SK-N-SH (cell line): ENCODE measurements around the gene PGF. TPM values are rescaled to one million over a fixed set of nuclear protein-coding genes. Genes with fewer than 3 reads are reported as not detected.

Experiments used
- CTCF ChIA-PET: fragments of 300-600, 350-600 bp; formaldehyde crosslinking; extraction: SDS; loops from one replicate; lab custom pipeline; 2021; lab: Yijun Ruan, JAX
- POLR2A ChIA-PET: fragments of 350-600 bp; sonication (Branson Sonifier 250); formaldehyde crosslinking; extraction: SDS; loops from one replicate; lab custom pipeline; 2020; ENCODE audit warnings: antibody characterized with exemption, inconsistent platforms; lab: Yijun Ruan, JAX
- DNase-seq: peaks from one replicate; pipeline ENCODE4 v3.0.0; 2012
- H2AFZ ChIP-seq: fragments of 200-600 bp; sonication (generic); 2 replicates; pipeline ENCODE4 v1.8.1; 2016; ENCODE audit warnings: antibody characterized with exemption, mild to moderate bottlenecking, low read depth
- H3F3A ChIP-seq: fragments of 200-600 bp; sonication (generic); replicated peaks from 2 replicates; pipeline ENCODE3; 2016; ENCODE audit warnings: antibody characterized with exemption, mild to moderate bottlenecking; ENCODE audit not compliant: insufficient read depth
- H3K27ac ChIP-seq, 2 experiments: fragments of 200-500 bp in 1 of 2; fragments of 200-600 bp in 1 of 2; sonication (Bioruptor generic) in 1 of 2; sonication (generic), shearing (Covaris generic) in 1 of 2; 2 replicates each; pipeline versions ENCODE4 v1.5.1 to v1.6.1; 2014 to 2016; ENCODE audit warnings: low read depth in 2 of 2, inconsistent platforms in 1 of 2, low read length in 1 of 2, mild to moderate bottlenecking in 1 of 2, mixed read lengths in 1 of 2
- H3K27me3 ChIP-seq: fragments of 200-600 bp; sonication (generic), shearing (Covaris generic); 2 replicates; pipeline ENCODE4 v1.6.1; 2016; ENCODE audit warnings: mixed run types; ENCODE audit not compliant: insufficient read depth
- H3K36me3 ChIP-seq, 2 experiments: fragments of 200-500 bp in 1 of 2; fragments of 200-600 bp in 1 of 2; sonication (Bioruptor generic) in 1 of 2; sonication (generic) in 1 of 2; replicated peaks in 1 of 2; 2 replicates each; pipeline versions ENCODE3 to v1.5.1; 2014 to 2016; ENCODE audit warnings: low read length in 1 of 2, mild to moderate bottlenecking in 1 of 2; ENCODE audit not compliant: insufficient read depth in 2 of 2, control insufficient read depth in 1 of 2
- H3K4me1 ChIP-seq, 2 experiments: fragments of 200-500 bp in 1 of 2; fragments of 200-600 bp in 1 of 2; sonication (Bioruptor generic) in 1 of 2; sonication (generic), shearing (Covaris generic) in 1 of 2; 2 replicates each; pipeline versions ENCODE4 v1.5.1 to v1.6.1; 2014 to 2016; ENCODE audit warnings: low read depth in 1 of 2, low read length in 1 of 2, mixed run types in 1 of 2; ENCODE audit not compliant: insufficient read depth in 2 of 2, control insufficient read depth in 1 of 2
- H3K4me2 ChIP-seq: fragments of 200-600 bp; sonication (generic), shearing (Covaris generic); 2 replicates; pipeline ENCODE4 v1.6.1; 2017; ENCODE audit warnings: mixed run types
- H3K4me3 ChIP-seq, 2 experiments: fragments of 200-500 bp in 1 of 2; fragments of 200-600 bp in 1 of 2; sonication (Bioruptor generic) in 1 of 2; sonication (generic), shearing (Covaris generic) in 1 of 2; 2 replicates each; pipeline versions ENCODE4 v1.5.1 to v1.8.1; 2014 to 2016; ENCODE audit warnings: low read depth in 2 of 2, inconsistent platforms in 1 of 2, low read length in 1 of 2, mild to moderate bottlenecking in 1 of 2, mixed read lengths in 1 of 2, moderate library complexity in 1 of 2
- H3K79me2 ChIP-seq: fragments of 200-600 bp; sonication (generic); 2 replicates; pipeline ENCODE4 v1.8.1; 2017; ENCODE audit warnings: mild to moderate bottlenecking; ENCODE audit not compliant: insufficient read depth
- H3K9ac ChIP-seq: fragments of 200-600 bp; sonication (generic); 2 replicates; pipeline ENCODE4 v1.6.1; 2017; ENCODE audit warnings: mixed run types
- H3K9me2 ChIP-seq: fragments of 200-600 bp; sonication (generic); 2 replicates; pipeline ENCODE4 v1.6.1; 2017; ENCODE audit warnings: mixed run types
- H3K9me3 ChIP-seq: fragments of 200-600 bp; sonication (generic); 2 replicates; pipeline ENCODE4 v1.6.1; 2017; ENCODE audit warnings: mixed run types, mild to moderate bottlenecking, moderate library complexity
- H4K20me1 ChIP-seq: fragments of 200-600 bp; sonication (generic); 2 replicates; pipeline ENCODE4 v1.6.1; 2017; ENCODE audit warnings: mild to moderate bottlenecking, mixed run types; ENCODE audit not compliant: insufficient read depth
- EZH2phosphoT487 ChIP-seq: fragments of 200-600 bp; sonication (generic); IDR thresholded peaks from 2 replicates; pipeline ENCODE4 v1.6.1; 2017; ENCODE audit warnings: low read depth, mixed run types, mild to moderate bottlenecking, antibody characterized with exemption, moderate library complexity, borderline replicate concordance
- FOXJ3 ChIP-seq: sonication (generic); formaldehyde crosslinking; IDR thresholded peaks from 2 replicates; pipeline ENCODE4 v1.5.1; 2020; ENCODE audit warnings: mild to moderate bottlenecking, missing genetic modification reagents
- GABPA ChIP-seq: IDR thresholded peaks from 2 replicates; pipeline ENCODE4 v1.4.0; 2012; ENCODE audit warnings: low read depth, mild to moderate bottlenecking
- GATA2 ChIP-seq: sonication (generic); formaldehyde crosslinking; IDR thresholded peaks from 2 replicates; pipeline ENCODE4 v1.5.0; 2020; ENCODE audit warnings: mild to moderate bottlenecking, missing genetic modification reagents
- MEF2A ChIP-seq: IDR thresholded peaks from 2 replicates; pipeline ENCODE4 v1.4.0; 2012; ENCODE audit warnings: low read depth, borderline replicate concordance
- RAD21 ChIP-seq: IDR thresholded peaks from 2 replicates; pipeline ENCODE4 v1.6.1; 2012; ENCODE audit warnings: mild to moderate bottlenecking, low read length
- RXRA ChIP-seq: IDR thresholded peaks from 2 replicates; pipeline ENCODE4 v1.4.0; 2012; ENCODE audit warnings: low read depth, mild to moderate bottlenecking, borderline replicate concordance
- SIN3A ChIP-seq: IDR thresholded peaks from 2 replicates; pipeline ENCODE4 v1.6.1; 2012; ENCODE audit warnings: low read depth, mild to moderate bottlenecking, low read length, moderate library complexity, borderline replicate concordance
- WGBS: methylation state at CpG from one replicate; pipeline ENCODE4 v1.1.6; 2017; ENCODE audit warnings: low lambda C conversion rate; 5-methylcytosine and 5-hydroxymethylcytosine counted together
- polyA plus RNA-seq, 3 experiments: library from polyadenylated mRNA; depleted of rRNA; stranded (reverse); fragments of >200 nt; gene quantifications; 2 replicates each; pipeline ENCODE4 v1.2.3, GENCODE V29; 2012
- TF ChIP-seq, protein P1 (sequence below): IDR thresholded peaks from 2 replicates; pipeline ENCODE4 v1.4.0; 2012; ENCODE audit warnings: low read depth, borderline replicate concordance
- TF ChIP-seq, protein P2 (sequence below): IDR thresholded peaks from 2 replicates; pipeline ENCODE4 v1.6.1; 2012; ENCODE audit warnings: mild to moderate bottlenecking, low read depth, low read length, moderate library complexity
- TF ChIP-seq, protein P3 (sequence below): IDR thresholded peaks from 2 replicates; pipeline ENCODE4; 2012
- TF ChIP-seq, protein P4 (sequence below): IDR thresholded peaks from 2 replicates; pipeline ENCODE4 v1.4.0; 2012; ENCODE audit warnings: low read depth
- TF ChIP-seq, protein P5 (sequence below): fragments of 150-350 bp; IDR thresholded peaks from 2 replicates; pipeline ENCODE4 v1.6.1; 2016; ENCODE audit warnings: mild to moderate bottlenecking, low read depth, low read length

Gene PGF
- polyA plus RNA-seq, 1 of the 3 experiments (the other 2 are of a cell fraction) = 4.4 TPM

DNA sequence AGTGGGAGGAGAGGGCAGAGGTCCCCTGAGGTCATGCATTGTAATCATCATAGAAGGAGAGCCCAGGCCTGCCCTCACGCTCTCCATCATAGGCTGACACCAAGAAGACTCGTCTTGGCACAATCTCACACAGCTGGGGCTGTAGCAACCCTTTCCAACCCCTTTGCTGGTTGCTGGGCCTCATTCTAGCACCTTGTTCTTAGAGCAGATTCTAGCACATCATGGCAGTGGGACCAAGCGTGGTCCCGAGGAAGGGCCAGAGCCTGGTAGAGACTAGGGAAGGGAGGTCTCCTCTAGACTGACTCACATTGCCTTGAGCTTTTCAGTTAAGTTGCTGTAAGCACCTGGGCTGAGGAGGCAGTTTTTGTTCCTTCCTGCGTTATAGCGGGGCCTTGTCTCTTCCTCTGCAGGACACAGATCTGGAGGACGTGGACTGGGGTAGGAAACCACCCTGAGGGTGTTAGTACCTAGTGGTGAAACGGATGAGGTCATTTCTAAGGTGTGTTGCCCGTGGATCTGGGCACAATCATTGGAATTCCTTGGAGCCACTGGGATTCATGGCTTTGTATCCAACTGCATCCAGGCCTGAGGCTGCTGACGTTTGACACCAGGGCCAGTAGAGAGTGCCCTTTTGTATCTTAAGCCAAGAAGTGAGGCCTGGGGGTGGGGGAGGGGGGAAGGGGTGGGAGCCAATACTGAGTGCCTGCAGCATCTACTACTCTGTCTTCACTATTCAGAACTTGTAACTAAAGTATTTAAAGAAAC is 52.3 kb downstream of the PGF start:
- no peak for DNase-seq
- Histone ChIP-seq H3K9ac (no peak overlapping the region), H4K20me1 (no peaks in the 10 kb centered on the region), H3K9me3 (no peaks in the 10 kb centered on the region), H3K9me2 (no peaks in the 10 kb centered on the region), H3K27me3 (no peaks in the 10 kb centered on the region), H3F3A (peaks cover 29% of the 10 kb centered on the region), H3K4me2 (no peak overlapping the region), H3K79me2 (no peaks in the 10 kb centered on the region), H3K27ac (no peak overlapping the region; a peak in 1 of 4 replicates), H3K4me1 (no peaks in the 10 kb centered on the region; a peak in 1 of 4 replicates), H2AFZ (no peak overlapping the region), H3K4me3 (no peak overlapping the region), H3K36me3 (peaks cover 39 to 64% of the 10 kb centered on the region in 2 experiments)
- 93% methylated on average over 9 of the region's 10 CpGs for WGBS
- POLR2A ChIA-PET = no interaction called here
- no peak for TF ChIP-seq MEF2A
- no peak for TF ChIP-seq GATA2
- no peak for TF ChIP-seq RXRA
- TF ChIP-seq SIN3A = no peak
- TF ChIP-seq GABPA = no peak
- TF ChIP-seq EZH2phosphoT487 = no peak
- TF ChIP-seq, protein P1, sequence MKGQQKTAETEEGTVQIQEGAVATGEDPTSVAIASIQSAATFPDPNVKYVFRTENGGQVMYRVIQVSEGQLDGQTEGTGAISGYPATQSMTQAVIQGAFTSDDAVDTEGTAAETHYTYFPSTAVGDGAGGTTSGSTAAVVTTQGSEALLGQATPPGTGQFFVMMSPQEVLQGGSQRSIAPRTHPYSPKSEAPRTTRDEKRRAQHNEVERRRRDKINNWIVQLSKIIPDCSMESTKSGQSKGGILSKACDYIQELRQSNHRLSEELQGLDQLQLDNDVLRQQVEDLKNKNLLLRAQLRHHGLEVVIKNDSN = no peak
- TF ChIP-seq, protein P2, sequence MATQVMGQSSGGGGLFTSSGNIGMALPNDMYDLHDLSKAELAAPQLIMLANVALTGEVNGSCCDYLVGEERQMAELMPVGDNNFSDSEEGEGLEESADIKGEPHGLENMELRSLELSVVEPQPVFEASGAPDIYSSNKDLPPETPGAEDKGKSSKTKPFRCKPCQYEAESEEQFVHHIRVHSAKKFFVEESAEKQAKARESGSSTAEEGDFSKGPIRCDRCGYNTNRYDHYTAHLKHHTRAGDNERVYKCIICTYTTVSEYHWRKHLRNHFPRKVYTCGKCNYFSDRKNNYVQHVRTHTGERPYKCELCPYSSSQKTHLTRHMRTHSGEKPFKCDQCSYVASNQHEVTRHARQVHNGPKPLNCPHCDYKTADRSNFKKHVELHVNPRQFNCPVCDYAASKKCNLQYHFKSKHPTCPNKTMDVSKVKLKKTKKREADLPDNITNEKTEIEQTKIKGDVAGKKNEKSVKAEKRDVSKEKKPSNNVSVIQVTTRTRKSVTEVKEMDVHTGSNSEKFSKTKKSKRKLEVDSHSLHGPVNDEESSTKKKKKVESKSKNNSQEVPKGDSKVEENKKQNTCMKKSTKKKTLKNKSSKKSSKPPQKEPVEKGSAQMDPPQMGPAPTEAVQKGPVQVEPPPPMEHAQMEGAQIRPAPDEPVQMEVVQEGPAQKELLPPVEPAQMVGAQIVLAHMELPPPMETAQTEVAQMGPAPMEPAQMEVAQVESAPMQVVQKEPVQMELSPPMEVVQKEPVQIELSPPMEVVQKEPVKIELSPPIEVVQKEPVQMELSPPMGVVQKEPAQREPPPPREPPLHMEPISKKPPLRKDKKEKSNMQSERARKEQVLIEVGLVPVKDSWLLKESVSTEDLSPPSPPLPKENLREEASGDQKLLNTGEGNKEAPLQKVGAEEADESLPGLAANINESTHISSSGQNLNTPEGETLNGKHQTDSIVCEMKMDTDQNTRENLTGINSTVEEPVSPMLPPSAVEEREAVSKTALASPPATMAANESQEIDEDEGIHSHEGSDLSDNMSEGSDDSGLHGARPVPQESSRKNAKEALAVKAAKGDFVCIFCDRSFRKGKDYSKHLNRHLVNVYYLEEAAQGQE = no peak
- TF ChIP-seq, protein P3, sequence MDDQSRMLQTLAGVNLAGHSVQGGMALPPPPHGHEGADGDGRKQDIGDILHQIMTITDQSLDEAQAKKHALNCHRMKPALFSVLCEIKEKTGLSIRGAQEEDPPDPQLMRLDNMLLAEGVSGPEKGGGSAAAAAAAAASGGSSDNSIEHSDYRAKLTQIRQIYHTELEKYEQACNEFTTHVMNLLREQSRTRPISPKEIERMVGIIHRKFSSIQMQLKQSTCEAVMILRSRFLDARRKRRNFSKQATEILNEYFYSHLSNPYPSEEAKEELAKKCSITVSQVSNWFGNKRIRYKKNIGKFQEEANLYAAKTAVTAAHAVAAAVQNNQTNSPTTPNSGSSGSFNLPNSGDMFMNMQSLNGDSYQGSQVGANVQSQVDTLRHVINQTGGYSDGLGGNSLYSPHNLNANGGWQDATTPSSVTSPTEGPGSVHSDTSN = no peak
- TF ChIP-seq RAD21 = no peak
- TF ChIP-seq, protein P4, sequence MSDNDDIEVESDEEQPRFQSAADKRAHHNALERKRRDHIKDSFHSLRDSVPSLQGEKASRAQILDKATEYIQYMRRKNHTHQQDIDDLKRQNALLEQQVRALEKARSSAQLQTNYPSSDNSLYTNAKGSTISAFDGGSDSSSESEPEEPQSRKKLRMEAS = no peak
- TF ChIP-seq, protein P5, sequence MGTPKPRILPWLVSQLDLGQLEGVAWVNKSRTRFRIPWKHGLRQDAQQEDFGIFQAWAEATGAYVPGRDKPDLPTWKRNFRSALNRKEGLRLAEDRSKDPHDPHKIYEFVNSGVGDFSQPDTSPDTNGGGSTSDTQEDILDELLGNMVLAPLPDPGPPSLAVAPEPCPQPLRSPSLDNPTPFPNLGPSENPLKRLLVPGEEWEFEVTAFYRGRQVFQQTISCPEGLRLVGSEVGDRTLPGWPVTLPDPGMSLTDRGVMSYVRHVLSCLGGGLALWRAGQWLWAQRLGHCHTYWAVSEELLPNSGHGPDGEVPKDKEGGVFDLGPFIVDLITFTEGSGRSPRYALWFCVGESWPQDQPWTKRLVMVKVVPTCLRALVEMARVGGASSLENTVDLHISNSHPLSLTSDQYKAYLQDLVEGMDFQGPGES = no peak
- no peak for TF ChIP-seq FOXJ3 (CRISPR knock-in tag)
- TF ChIP-seq, all 33 proteins: peak for 0
- CTCF ChIA-PET = interaction anchor here (26.0 kb wide), 1 partner anchor 49 kb away, joined by 537 read pairs; no protein-coding TSS in a partner anchor
